HG03103 (cell line): ENCODE data around the gene PRKCG.
"Not testable (repeated sequence)": the region's sequence is repeated elsewhere in the genome, so short reads cannot be mapped to it uniquely, and the experiment has no call there.

Experiments used
- ATAC-seq: cut with Tn5 transposase; IDR thresholded peaks from one replicate; pipeline ENCODE4 v1.9.1; 2021; ENCODE audit warnings: low read depth; ENCODE audit not compliant: unreplicated experiment

The PRKCG gene

GRCh38 chr19:53927739-53928138 lies 45.7 kb downstream of the PRKCG start:
- ATAC-seq: no peak

GRCh38 chr19:53936029-53936428 lies 54.0 kb downstream of the PRKCG start:
- no peak for ATAC-seq

GRCh38 chr19:53942001-53942786 lies 60.2 kb downstream of the PRKCG start:
- ATAC-seq: no peak

- ATAC-seq: no peak
These were observed 62.4 kb downstream of the PRKCG start for GRCh38 chr19:53944416-53944815.

- ATAC-seq: no peak
These were observed 62.9 kb downstream of the PRKCG start for GRCh38 chr19:53944933-53945332.

- ATAC-seq: no peak
These were observed 63.4 kb downstream of the PRKCG start for GRCh38 chr19:53945441-53945840.

GRCh38 chr19:53945998-53946397 lies 64.0 kb downstream of the PRKCG start:
- ATAC-seq: no peak

- no peak for ATAC-seq
These were observed 65.6 kb downstream of the PRKCG start for GRCh38 chr19:53947624-53948023.

GRCh38 chr19:53948611-53949010 lies 66.6 kb downstream of the PRKCG start:
- not testable (repeated sequence) for ATAC-seq

GRCh38 chr19:53951436-53951835 lies 69.4 kb downstream of the PRKCG start:
- ATAC-seq: no peak

GRCh38 chr19:53951947-53952346 lies 70.0 kb downstream of the PRKCG start:
- no peak for ATAC-seq

- ATAC-seq: no peak
These were observed 71.4 kb downstream of the PRKCG start for GRCh38 chr19:53953383-53953782.
